CD8-positive, alpha-beta memory T cell (primary cell): Measurements from ENCODE around the gene TPR. TPM values are rescaled to one million over a fixed set of nuclear protein-coding genes. Genes with fewer than 3 reads are reported as not detected.

Experiments
- CTCF ChIA-PET: fragments of 350-600 bp; sonication (Branson Sonifier 250); formaldehyde crosslinking; loops from one replicate; lab custom pipeline; 2021; ENCODE audit warnings: antibody characterized with exemption; lab: Charles Lee
- POLR2A ChIA-PET: fragments of 350-600 bp; sonication (Branson Sonifier 250); formaldehyde crosslinking; loops from one replicate; lab custom pipeline; 2021; ENCODE audit warnings: antibody characterized with exemption; lab: Charles Lee
- DNase-seq, 5 donors: peaks; one replicate each; pipeline versions ENCODE4 v3.0.0 to v3.0.0-alpha.2; 2020 to 2022; ENCODE audit warnings: mixed read lengths in 1 of 5
- H3K27ac ChIP-seq: one replicate; pipeline ENCODE4 v1.7.0; 2013; ENCODE audit warnings: low read depth, mild to moderate bottlenecking, low read length, moderate library complexity
- H3K27me3 ChIP-seq: 2 replicates; pipeline ENCODE4 v1.7.0; 2013; ENCODE audit warnings: low read length, mild to moderate bottlenecking; ENCODE audit not compliant: insufficient read depth, poor library complexity, severe bottlenecking
- H3K36me3 ChIP-seq: 2 replicates; pipeline ENCODE4 v1.7.0; 2013; ENCODE audit warnings: mild to moderate bottlenecking, low read length, moderate library complexity; ENCODE audit not compliant: insufficient read depth
- H3K4me1 ChIP-seq: 2 replicates; pipeline ENCODE4 v1.7.0; 2013; ENCODE audit warnings: mild to moderate bottlenecking, low read length, moderate library complexity; ENCODE audit not compliant: insufficient read depth
- H3K4me3 ChIP-seq: 2 replicates; pipeline ENCODE4 v1.7.0; 2013; ENCODE audit warnings: mild to moderate bottlenecking, low read length
- H3K9me3 ChIP-seq: 2 replicates; pipeline ENCODE4 v1.7.0; 2013; ENCODE audit warnings: mild to moderate bottlenecking, low read length
- H3K27ac Mint-ChIP-seq, 8 donors: one replicate each; pipeline ENCODE4 v1.8.0; 2020 to 2021; ENCODE audit warnings: mixed read lengths in 8 of 8, mild to moderate bottlenecking in 6 of 8, inconsistent platforms in 3 of 8, moderate library complexity in 3 of 8
- H3K27me3 Mint-ChIP-seq, 2 donors: one replicate each; pipeline ENCODE4 v1.8.0; 2020 to 2021; ENCODE audit warnings: mixed read lengths in 2 of 2, mild to moderate bottlenecking in 1 of 2, moderate library complexity in 1 of 2
- H3K36me3 Mint-ChIP-seq, 3 donors: one replicate each; pipeline ENCODE4 v1.8.0; 2020 to 2021; ENCODE audit warnings: mixed read lengths in 3 of 3, inconsistent platforms in 1 of 3, mild to moderate bottlenecking in 1 of 3
- H3K4me1 Mint-ChIP-seq, 3 donors: one replicate each; pipeline ENCODE4 v1.8.0; 2020 to 2021; ENCODE audit warnings: mixed read lengths in 3 of 3, inconsistent platforms in 1 of 3, mild to moderate bottlenecking in 1 of 3
- H3K4me3 Mint-ChIP-seq, 7 donors: one replicate each; pipeline ENCODE4 v1.8.0; 2020 to 2021; ENCODE audit warnings: mixed read lengths in 7 of 7, mild to moderate bottlenecking in 6 of 7, moderate library complexity in 4 of 7, inconsistent platforms in 2 of 7
- H3K9me3 Mint-ChIP-seq, 5 donors: one replicate each; pipeline ENCODE4 v1.8.0; 2020 to 2022; ENCODE audit warnings: mixed read lengths in 5 of 5, mild to moderate bottlenecking in 3 of 5, moderate library complexity in 2 of 5, inconsistent platforms in 1 of 5
- polyA plus RNA-seq: library from polyadenylated mRNA; unstranded; fragments of 300-500 nt; fragmentation: Illumina TruSeq; gene quantifications from one replicate; pipeline ENCODE4 v1.2.3, GENCODE V29; 2021
- total RNA-seq, 2 experiments: library from RNA; stranded (reverse); gene quantifications; one replicate each; pipeline ENCODE4 v1.2.3, GENCODE V29; 2021

TPR gene
- total and polyA plus RNA-seq, 3 experiments from 2014 or later = 73.4 to 117 (median 111) TPM

- H3K4me3 ChIP-seq = no peak overlapping the region
- H3K27ac ChIP-seq = no peak overlapping the region
- no peak overlapping the region for H3K4me3 Mint-ChIP-seq
- no peaks in the 10 kb centered on the region for H3K9me3 Mint-ChIP-seq
- peaks cover 48% of the 10 kb centered on the region for H3K36me3 ChIP-seq
- H3K9me3 ChIP-seq = no peaks in the 10 kb centered on the region
- no peaks in the 10 kb centered on the region for H3K27me3 Mint-ChIP-seq
- peaks cover 7 to 81% (median 37%) of the 10 kb centered on the region in 3 donors for H3K36me3 Mint-ChIP-seq
- DNase-seq = peak in 1 of 5 donors; percentile 17
- peaks cover 2 to 33% (median 8%) of the 10 kb centered on the region in 3 donors for H3K4me1 Mint-ChIP-seq
- CTCF ChIA-PET = interaction anchor here (1.2 to 1.6 kb wide), 3 partner anchors 9 to 50 kb away, joined by 3 read pairs; partner anchors contain the start of gene TPR
- peak overlapping the region in 1 of 8 donors; percentile 29 for H3K27ac Mint-ChIP-seq
- POLR2A ChIA-PET = no interaction called here
- no peaks in the 10 kb centered on the region for H3K27me3 ChIP-seq
- H3K4me1 ChIP-seq = no peaks in the 10 kb centered on the region
These were observed 49.8 kb downstream of the TPR start for GRCh38 chr1:186325239-186325638.

GRCh38 chr1:186323865-186324264 is 51.2 kb downstream of the TPR start:
- peaks cover 36% of the 10 kb centered on the region for H3K36me3 ChIP-seq
- Mint-ChIP-seq H3K4me3 (peak overlapping the region in 2 of 7 donors; percentile 33 to 58), H3K4me1 (peaks cover 2 to 35% (median 6%) of the 10 kb centered on the region in 3 donors), H3K27ac (peak overlapping the region in 1 of 8 donors; percentile 7), H3K36me3 (peaks cover 5 to 83% (median 36%) of the 10 kb centered on the region in 3 donors), H3K9me3 (no peaks in the 10 kb centered on the region), H3K27me3 (no peaks in the 10 kb centered on the region)
- H3K9me3 ChIP-seq = no peaks in the 10 kb centered on the region
- no peaks in the 10 kb centered on the region for H3K27me3 ChIP-seq
- no peak overlapping the region for H3K27ac ChIP-seq
- no peaks in the 10 kb centered on the region for H3K4me1 ChIP-seq
- no peak for DNase-seq
- POLR2A ChIA-PET = no interaction called here
- no peak overlapping the region for H3K4me3 ChIP-seq
- CTCF ChIA-PET = interaction anchor here (1.6 kb wide), 1 partner anchor 51 kb away, joined by 3 read pairs; the partner anchor contains the start of gene TPR

- no peaks in the 10 kb centered on the region for H3K9me3 Mint-ChIP-seq
- POLR2A ChIA-PET = no interaction called here
- DNase-seq = no peak
- H3K4me3 ChIP-seq = no peak overlapping the region
- peak overlapping the region in 2 of 8 donors; percentile 59 to 90 for H3K27ac Mint-ChIP-seq
- peaks cover 30% of the 10 kb centered on the region for H3K36me3 ChIP-seq
- no peaks in the 10 kb centered on the region for H3K9me3 ChIP-seq
- CTCF ChIA-PET = interaction anchor here (1.2 to 2.8 kb wide), 2 partner anchors 19 to 60 kb away, joined by 4 to 9 read pairs; partner anchors contain the start of genes ODR4 and TPR
- no peaks in the 10 kb centered on the region for H3K4me1 ChIP-seq
- no peak overlapping the region for H3K27ac ChIP-seq
- H3K36me3 Mint-ChIP-seq = peaks cover 13 to 81% (median 27%) of the 10 kb centered on the region in 3 donors
- H3K27me3 ChIP-seq = no peaks in the 10 kb centered on the region
- peaks cover 0 to 25% (median 2%) of the 10 kb centered on the region in 3 donors for H3K4me1 Mint-ChIP-seq
- no peak overlapping the region for H3K4me3 Mint-ChIP-seq
- H3K27me3 Mint-ChIP-seq = no peaks in the 10 kb centered on the region
These were observed 59.5 kb downstream of the TPR start for GRCh38 chr1:186315570-186315969.

- POLR2A ChIA-PET = no interaction called here
- H3K27me3 ChIP-seq = no peaks in the 10 kb centered on the region
- Mint-ChIP-seq H3K4me3 (no peak overlapping the region), H3K27ac (peak overlapping the region in 1 of 8 donors; percentile 44), H3K9me3 (no peaks in the 10 kb centered on the region), H3K4me1 (peaks cover 6 to 13% (median 10%) of the 10 kb centered on the region in 3 donors), H3K36me3 (peaks cover 7 to 52% (median 17%) of the 10 kb centered on the region in 3 donors), H3K27me3 (no peaks in the 10 kb centered on the region)
- DNase-seq = no peak
- no peaks in the 10 kb centered on the region for H3K9me3 ChIP-seq
- H3K4me3 ChIP-seq = no peak overlapping the region
- H3K27ac ChIP-seq = no peak overlapping the region
- peaks cover 17% of the 10 kb centered on the region for H3K36me3 ChIP-seq
- CTCF ChIA-PET = no interaction called here
- H3K4me1 ChIP-seq = peaks cover 24% of the 10 kb centered on the region
These were observed 63.5 kb downstream of the TPR start for GRCh38 chr1:186311375-186312051.

GRCh38 chr1:186310307-186310706 is 64.7 kb downstream of the TPR start:
- no peak overlapping the region for H3K27ac Mint-ChIP-seq
- DNase-seq = no peak
- H3K4me3 ChIP-seq = no peak overlapping the region
- H3K27me3 ChIP-seq = no peaks in the 10 kb centered on the region
- no peaks in the 10 kb centered on the region for H3K9me3 Mint-ChIP-seq
- H3K27me3 Mint-ChIP-seq = no peaks in the 10 kb centered on the region
- peaks cover 5% of the 10 kb centered on the region for H3K36me3 ChIP-seq
- H3K4me1 Mint-ChIP-seq = peaks cover 16 to 18% (median 18%) of the 10 kb centered on the region in 3 donors
- POLR2A ChIA-PET = no interaction called here
- H3K4me3 Mint-ChIP-seq = no peak overlapping the region
- no peak overlapping the region for H3K27ac ChIP-seq
- no peaks in the 10 kb centered on the region for H3K9me3 ChIP-seq
- peaks cover 35% of the 10 kb centered on the region for H3K4me1 ChIP-seq
- peaks cover 2 to 40% (median 10%) of the 10 kb centered on the region in 3 donors for H3K36me3 Mint-ChIP-seq
- CTCF ChIA-PET = no interaction called here

- no peak overlapping the region for H3K27ac ChIP-seq
- Mint-ChIP-seq H3K27ac (no peak overlapping the region), H3K4me1 (peaks cover 27 to 30% (median 27%) of the 10 kb centered on the region in 3 donors), H3K27me3 (no peaks in the 10 kb centered on the region), H3K4me3 (no peak overlapping the region), H3K9me3 (no peaks in the 10 kb centered on the region), H3K36me3 (peaks cover 0 to 26% (median 6%) of the 10 kb centered on the region in 3 donors)
- ChIA-PET POLR2A (no interaction called here), CTCF (no interaction called here)
- no peak for DNase-seq
- H3K9me3 ChIP-seq = no peaks in the 10 kb centered on the region
- peaks cover 53% of the 10 kb centered on the region for H3K4me1 ChIP-seq
- H3K36me3 ChIP-seq = peaks cover 4% of the 10 kb centered on the region
- H3K27me3 ChIP-seq = no peaks in the 10 kb centered on the region
- peak overlapping the region; percentile 26 for H3K4me3 ChIP-seq
These were observed 66.6 kb downstream of the TPR start for GRCh38 chr1:186308264-186309060.

- Mint-ChIP-seq H3K27ac (no peak overlapping the region), H3K4me3 (peak overlapping the region in 1 of 7 donors; percentile 54), H3K27me3 (no peaks in the 10 kb centered on the region), H3K9me3 (no peaks in the 10 kb centered on the region), H3K4me1 (peaks cover 27 to 30% (median 27%) of the 10 kb centered on the region in 3 donors), H3K36me3 (peaks cover 0 to 18% (median 6%) of the 10 kb centered on the region in 3 donors)
- POLR2A ChIA-PET = no interaction called here
- Histone ChIP-seq H3K4me3 (no peak overlapping the region), H3K27me3 (no peaks in the 10 kb centered on the region), H3K4me1 (peaks cover 63% of the 10 kb centered on the region), H3K36me3 (peaks cover 4% of the 10 kb centered on the region), H3K27ac (no peak overlapping the region), H3K9me3 (no peaks in the 10 kb centered on the region)
- CTCF ChIA-PET = no interaction called here
- DNase-seq = no peak
These were observed 67.6 kb downstream of the TPR start for GRCh38 chr1:186307445-186307844.
